Nephron (organoid): Measurements from ENCODE around the gene CHPT1.
A peak's percentile ranks its signal among the peaks of the same experiment; 100 is the strongest.

ENCODE experiments used
- H3K27ac Mint-ChIP-seq, 3 experiments: 2 replicates each; pipeline ENCODE4 v1.8.0; 2020; ENCODE audit warnings: mixed read lengths in 3 of 3, mild to moderate bottlenecking in 2 of 3, moderate library complexity in 1 of 3
- H3K27me3 Mint-ChIP-seq: 2 replicates; pipeline ENCODE4 v1.8.0; 2021; ENCODE audit warnings: low read depth, mild to moderate bottlenecking, moderate library complexity, mixed read lengths
- H3K36me3 Mint-ChIP-seq: 2 replicates; pipeline ENCODE4 v1.8.0; 2020; ENCODE audit warnings: low read depth, mixed read lengths
- H3K4me1 Mint-ChIP-seq: 2 replicates; pipeline ENCODE4 v1.8.0; 2020; ENCODE audit warnings: mixed read lengths
- H3K4me3 Mint-ChIP-seq, 3 experiments: 2 replicates each; pipeline ENCODE4 v1.8.0; 2020; ENCODE audit warnings: mild to moderate bottlenecking in 3 of 3, mixed read lengths in 3 of 3, moderate library complexity in 2 of 3
- H3K9me3 Mint-ChIP-seq: 2 replicates; pipeline ENCODE4 v1.8.0; 2020; ENCODE audit warnings: mixed read lengths
- CTCF ChIP-seq, 3 experiments: fragments of 200-600 bp; sonication (generic); IDR thresholded peaks; one replicate each; pipeline ENCODE4 v1.5.0; 2021; ENCODE audit warnings: antibody characterized with exemption in 3 of 3; ENCODE audit not compliant: unreplicated experiment in 3 of 3

CHPT1 gene

GRCh38 chr12:101740980-101741379 lies 43.5 kb downstream of the CHPT1 start:
- peaks cover 15% of the 10 kb centered on the region for H3K4me1 Mint-ChIP-seq
- no peak for TF ChIP-seq CTCF (IDR thresholded peaks at IDR 0.05; ENCODE audit: unreplicated experiment in 3 of 3)
- no peaks in the 10 kb centered on the region for H3K9me3 Mint-ChIP-seq
- H3K27me3 Mint-ChIP-seq = no peaks in the 10 kb centered on the region
- no peak overlapping the region for H3K27ac Mint-ChIP-seq
- peaks cover 40% of the 10 kb centered on the region for H3K36me3 Mint-ChIP-seq
- no peak overlapping the region for H3K4me3 Mint-ChIP-seq

DNA sequence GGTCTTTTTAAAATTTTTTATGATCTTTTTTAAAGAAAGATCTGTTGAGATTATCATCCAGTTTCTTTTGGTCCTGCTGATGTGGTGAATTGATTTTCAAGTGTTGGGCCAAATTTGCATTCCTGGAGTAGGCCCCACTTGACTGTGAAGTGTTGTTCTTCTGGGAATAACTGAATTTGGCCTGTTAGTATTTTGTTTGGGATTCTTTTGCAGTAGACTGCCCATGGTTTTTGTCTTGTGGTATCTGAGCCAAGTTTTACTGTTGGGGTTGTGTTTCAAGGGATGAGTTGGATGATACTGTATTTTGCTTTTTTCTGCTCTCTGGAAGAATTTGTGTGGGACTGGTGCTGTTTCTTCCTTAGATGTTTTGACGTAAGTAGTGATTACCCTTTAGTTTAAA lies 45.8 kb downstream of the CHPT1 start:
- Mint-ChIP-seq H3K4me1 (peaks cover 21% of the 10 kb centered on the region), H3K27ac (peak overlapping the region in 2 of 3 experiments; percentile 36 to 69), H3K36me3 (peaks cover 44% of the 10 kb centered on the region), H3K27me3 (no peaks in the 10 kb centered on the region), H3K4me3 (no peak overlapping the region), H3K9me3 (no peaks in the 10 kb centered on the region)
- no peak for TF ChIP-seq CTCF (IDR thresholded peaks at IDR 0.05; ENCODE audit: unreplicated experiment in 3 of 3)

GRCh38 chr12:101743724-101744472 lies 46.5 kb downstream of the CHPT1 start:
- H3K27me3 Mint-ChIP-seq = no peaks in the 10 kb centered on the region
- peak overlapping the region in 2 of 3 experiments; percentile 36 to 69 for H3K27ac Mint-ChIP-seq
- H3K36me3 Mint-ChIP-seq = peaks cover 49% of the 10 kb centered on the region
- H3K9me3 Mint-ChIP-seq = no peaks in the 10 kb centered on the region
- no peak for TF ChIP-seq CTCF (IDR thresholded peaks at IDR 0.05; ENCODE audit: unreplicated experiment in 3 of 3)
- H3K4me1 Mint-ChIP-seq = peaks cover 21% of the 10 kb centered on the region
- H3K4me3 Mint-ChIP-seq = no peak overlapping the region

DNA sequence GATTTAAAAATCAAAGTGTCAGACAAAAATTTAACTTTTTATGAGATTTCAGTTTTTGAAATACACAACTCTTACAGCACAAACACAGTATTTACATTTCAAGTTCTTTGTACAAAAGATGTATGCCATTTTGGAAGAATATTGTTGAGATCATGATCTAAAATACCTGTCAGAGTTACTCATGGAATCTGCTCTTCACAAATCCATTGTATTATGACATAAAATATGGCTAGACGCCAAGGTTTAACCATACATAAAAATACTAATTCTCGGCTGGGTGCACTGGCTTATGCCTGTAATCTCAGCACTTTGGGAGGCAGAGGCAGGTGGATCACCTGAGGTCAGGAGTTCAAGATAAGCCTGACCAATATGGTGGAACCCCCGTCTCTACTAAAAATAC lies 48.0 kb downstream of the CHPT1 start:
- Mint-ChIP-seq H3K4me3 (no peak overlapping the region), H3K36me3 (peaks cover 51% of the 10 kb centered on the region), H3K27ac (no peak overlapping the region), H3K27me3 (no peaks in the 10 kb centered on the region), H3K9me3 (no peaks in the 10 kb centered on the region), H3K4me1 (peaks cover 21% of the 10 kb centered on the region)
- TF ChIP-seq CTCF (IDR thresholded peaks at IDR 0.05; ENCODE audit: unreplicated experiment in 3 of 3) = no peak

GRCh38 chr12:101746196-101746595 lies 48.8 kb downstream of the CHPT1 start:
- Mint-ChIP-seq H3K27me3 (no peaks in the 10 kb centered on the region), H3K27ac (no peak overlapping the region), H3K4me3 (no peak overlapping the region), H3K9me3 (no peaks in the 10 kb centered on the region), H3K36me3 (peaks cover 47% of the 10 kb centered on the region), H3K4me1 (peaks cover 21% of the 10 kb centered on the region)
- TF ChIP-seq CTCF (IDR thresholded peaks at IDR 0.05; ENCODE audit: unreplicated experiment in 3 of 3) = no peak

DNA sequence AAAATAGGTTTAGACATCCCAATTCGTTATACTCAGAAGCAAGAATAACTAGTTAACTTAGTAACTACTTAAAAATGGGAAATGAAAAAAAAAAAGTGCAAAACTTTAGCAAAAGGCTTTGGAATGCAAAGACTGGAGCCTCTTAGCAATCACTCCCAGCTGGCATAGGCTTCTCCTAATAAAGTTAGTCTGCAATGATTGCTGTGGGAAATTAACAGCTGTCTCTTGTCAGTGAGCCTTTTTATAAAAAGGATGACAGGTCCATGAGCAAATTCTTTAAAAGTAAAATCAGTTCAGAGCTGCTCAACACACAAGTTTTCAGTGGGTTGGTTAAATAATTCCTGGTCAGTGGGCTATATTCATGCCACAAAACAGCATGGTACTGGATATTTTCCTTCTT lies 49.2 kb downstream of the CHPT1 start:
- peaks cover 21% of the 10 kb centered on the region for H3K4me1 Mint-ChIP-seq
- H3K27ac Mint-ChIP-seq = peak overlapping the region in 2 of 3 experiments; percentile 39 to 66
- no peaks in the 10 kb centered on the region for H3K27me3 Mint-ChIP-seq
- H3K9me3 Mint-ChIP-seq = no peaks in the 10 kb centered on the region
- H3K4me3 Mint-ChIP-seq = no peak overlapping the region
- no peak for TF ChIP-seq CTCF (IDR thresholded peaks at IDR 0.05; ENCODE audit: unreplicated experiment in 3 of 3)
- H3K36me3 Mint-ChIP-seq = peaks cover 46% of the 10 kb centered on the region
